BJ (cell line): ENCODE data around the gene LAMA3. TPM values are rescaled to one million over a fixed set of nuclear protein-coding genes. Genes with fewer than 3 reads are reported as not detected.

Experiments
- CTCF ChIA-PET: fragments of 350-600 bp; formaldehyde crosslinking; extraction: SDS; loops from one replicate; lab custom pipeline; 2021; ENCODE audit warnings: antibody characterized with exemption, inconsistent platforms; lab: Yijun Ruan, JAX
- POLR2A ChIA-PET: fragments of 300-600 bp; sonication (Branson Sonifier 250); formaldehyde crosslinking; extraction: SDS; loops from one replicate; lab custom pipeline; 2021; ENCODE audit warnings: antibody characterized with exemption; lab: Charles Lee
- DNase-seq: peaks from one replicate; pipeline ENCODE4 v3.0.0-alpha.2; 2011; ENCODE audit warnings: low read depth
- H3K27me3 ChIP-seq: 2 replicates; pipeline ENCODE4 v1.6.0; 2011; ENCODE audit warnings: low read length; ENCODE audit not compliant: control insufficient read depth, insufficient read depth
- H3K36me3 ChIP-seq: 2 replicates; pipeline ENCODE4 v1.5.1; 2011; ENCODE audit warnings: low read length; ENCODE audit not compliant: control insufficient read depth, insufficient read depth
- H3K4me3 ChIP-seq: 2 replicates; pipeline ENCODE4 v1.5.1; 2011; ENCODE audit warnings: low read depth, mild to moderate bottlenecking, control low read depth, low read length
- polyA plus RNA-seq: library from polyadenylated mRNA; depleted of rRNA; stranded (reverse); fragments of >200 nt; gene quantifications from 2 replicates; pipeline ENCODE4 v1.2.3, GENCODE V29; 2011
- TF ChIP-seq, protein P1 (sequence below): IDR thresholded peaks from 2 replicates; pipeline ENCODE4 v1.5.1; 2011; ENCODE audit warnings: low read depth, mild to moderate bottlenecking, control low read depth, inconsistent platforms, low read length, moderate library complexity; ENCODE audit not compliant: insufficient read depth

Gene LAMA3
- polyA plus RNA-seq, 1 experiment: 5.6 TPM

DNA sequence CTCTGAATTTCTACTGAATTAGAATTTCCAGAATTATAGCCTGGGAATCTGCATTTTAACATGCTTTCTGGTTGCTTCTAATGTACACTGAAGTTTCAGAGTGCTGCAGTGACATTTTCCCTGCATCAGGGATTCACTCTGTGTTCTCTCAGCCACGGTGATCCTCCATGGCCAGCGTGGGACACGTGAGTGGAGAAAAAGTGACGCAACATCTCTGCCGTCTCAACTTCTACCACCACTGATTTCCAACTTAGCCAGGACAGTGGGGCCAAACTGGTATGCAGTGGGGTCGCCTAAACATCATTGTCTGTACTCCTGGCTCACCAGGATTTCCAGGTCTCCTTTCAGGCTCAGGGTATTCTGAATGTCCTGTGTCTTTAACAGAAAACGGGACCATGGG, 44.6 kb downstream of the LAMA3 start:
- H3K4me3 ChIP-seq: no peak overlapping the region
- TF ChIP-seq, protein P1, sequence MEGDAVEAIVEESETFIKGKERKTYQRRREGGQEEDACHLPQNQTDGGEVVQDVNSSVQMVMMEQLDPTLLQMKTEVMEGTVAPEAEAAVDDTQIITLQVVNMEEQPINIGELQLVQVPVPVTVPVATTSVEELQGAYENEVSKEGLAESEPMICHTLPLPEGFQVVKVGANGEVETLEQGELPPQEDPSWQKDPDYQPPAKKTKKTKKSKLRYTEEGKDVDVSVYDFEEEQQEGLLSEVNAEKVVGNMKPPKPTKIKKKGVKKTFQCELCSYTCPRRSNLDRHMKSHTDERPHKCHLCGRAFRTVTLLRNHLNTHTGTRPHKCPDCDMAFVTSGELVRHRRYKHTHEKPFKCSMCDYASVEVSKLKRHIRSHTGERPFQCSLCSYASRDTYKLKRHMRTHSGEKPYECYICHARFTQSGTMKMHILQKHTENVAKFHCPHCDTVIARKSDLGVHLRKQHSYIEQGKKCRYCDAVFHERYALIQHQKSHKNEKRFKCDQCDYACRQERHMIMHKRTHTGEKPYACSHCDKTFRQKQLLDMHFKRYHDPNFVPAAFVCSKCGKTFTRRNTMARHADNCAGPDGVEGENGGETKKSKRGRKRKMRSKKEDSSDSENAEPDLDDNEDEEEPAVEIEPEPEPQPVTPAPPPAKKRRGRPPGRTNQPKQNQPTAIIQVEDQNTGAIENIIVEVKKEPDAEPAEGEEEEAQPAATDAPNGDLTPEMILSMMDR: no peak

DNA sequence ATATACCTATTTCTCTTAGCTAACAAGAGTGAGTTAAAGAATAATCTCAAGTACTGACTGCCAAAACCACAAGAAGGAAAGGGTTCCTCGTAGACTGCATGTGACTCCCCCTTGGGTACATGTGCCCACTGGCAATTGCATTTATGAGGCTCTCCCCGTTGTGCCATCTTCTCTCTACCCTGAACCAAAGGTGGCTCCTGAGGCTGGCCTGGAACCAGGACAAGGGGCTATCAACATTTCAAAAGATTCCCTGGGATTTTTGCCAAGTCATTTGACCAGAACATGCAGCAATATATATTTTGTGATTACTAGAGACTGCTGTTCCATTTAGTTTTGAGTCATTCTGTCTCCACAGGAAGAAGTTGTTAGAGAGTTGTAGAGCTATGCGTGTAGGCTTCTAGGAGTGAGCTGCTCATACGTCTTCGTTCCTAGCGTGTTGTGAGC, 45.8 kb downstream of the LAMA3 start:
- POLR2A ChIA-PET: no interaction called here
- TF ChIP-seq, protein P1: no peak
- DNase-seq: no peak
- no peaks in the 10 kb centered on the region for H3K36me3 ChIP-seq
- H3K4me3 ChIP-seq: no peak overlapping the region
- H3K27me3 ChIP-seq: no peaks in the 10 kb centered on the region; the same call in 1 of the 2 replicates
- CTCF ChIA-PET: interaction anchor here (1.0 kb wide), 1 partner anchor 11 kb away, joined by 3 read pairs; no protein-coding TSS in a partner anchor

More for the DNA sequence above, 44.6 kb downstream of the LAMA3 start:
- ChIA-PET POLR2A (no interaction called here), CTCF (no interaction called here)
- no peak for DNase-seq
- Histone ChIP-seq H3K36me3 (no peaks in the 10 kb centered on the region), H3K27me3 (no peaks in the 10 kb centered on the region; the same call in 1 of the 2 replicates)

DNA sequence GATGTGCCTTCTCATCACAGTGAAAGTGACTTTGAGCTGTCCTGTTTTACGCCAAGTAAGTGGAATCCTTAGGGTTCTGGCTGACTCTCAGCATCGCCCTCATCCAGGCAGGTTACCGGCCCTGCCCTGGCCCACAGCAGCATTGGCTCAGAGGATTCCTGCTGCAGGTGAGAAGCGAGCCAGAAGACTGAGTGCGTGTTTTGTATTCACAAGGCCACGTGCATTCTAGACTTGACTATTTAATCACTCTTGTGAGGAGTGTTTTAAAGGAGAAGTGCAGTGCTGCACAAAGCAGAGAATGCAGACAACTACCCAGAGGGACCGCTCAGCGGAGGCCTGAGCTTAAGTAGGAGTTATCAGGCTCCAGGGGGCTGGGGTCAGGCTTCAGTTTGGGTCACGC, 48.3 kb downstream of the LAMA3 start:
- ChIA-PET CTCF (no interaction called here), POLR2A (no interaction called here)
- Histone ChIP-seq H3K36me3 (no peaks in the 10 kb centered on the region), H3K27me3 (no peaks in the 10 kb centered on the region; the same call in 1 of the 2 replicates), H3K4me3 (no peak overlapping the region)
- no peak for DNase-seq
- TF ChIP-seq, protein P1: no peak

DNA sequence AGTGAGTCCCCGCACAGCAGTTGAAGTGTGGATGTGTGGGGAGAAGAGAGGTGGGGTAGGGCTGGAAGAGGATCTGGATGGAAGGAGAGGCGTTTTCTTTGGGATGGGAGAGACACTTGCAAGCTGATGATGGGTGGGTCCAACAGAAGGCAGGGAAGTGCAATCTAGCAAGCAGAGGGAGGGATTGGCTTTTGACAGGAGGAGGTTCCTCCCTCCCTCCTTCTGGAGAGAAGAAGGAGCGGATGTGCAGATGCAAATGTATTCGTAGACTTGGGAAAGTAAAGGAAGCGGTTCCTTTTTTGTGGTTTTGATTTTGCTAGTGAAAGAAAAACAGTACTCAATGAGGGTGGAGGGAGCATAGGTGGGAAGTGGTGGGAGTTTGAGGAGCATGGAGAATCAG, 48.9 kb downstream of the LAMA3 start:
- CTCF ChIA-PET: interaction anchor here (0.7 kb wide), 1 partner anchor 17 kb away, joined by 3 read pairs; no protein-coding TSS in a partner anchor
- Histone ChIP-seq H3K4me3 (no peak overlapping the region), H3K27me3 (no peaks in the 10 kb centered on the region; the same call in 1 of the 2 replicates), H3K36me3 (no peaks in the 10 kb centered on the region)
- TF ChIP-seq, protein P1: no peak
- DNase-seq: no peak
- POLR2A ChIA-PET: no interaction called here

DNA sequence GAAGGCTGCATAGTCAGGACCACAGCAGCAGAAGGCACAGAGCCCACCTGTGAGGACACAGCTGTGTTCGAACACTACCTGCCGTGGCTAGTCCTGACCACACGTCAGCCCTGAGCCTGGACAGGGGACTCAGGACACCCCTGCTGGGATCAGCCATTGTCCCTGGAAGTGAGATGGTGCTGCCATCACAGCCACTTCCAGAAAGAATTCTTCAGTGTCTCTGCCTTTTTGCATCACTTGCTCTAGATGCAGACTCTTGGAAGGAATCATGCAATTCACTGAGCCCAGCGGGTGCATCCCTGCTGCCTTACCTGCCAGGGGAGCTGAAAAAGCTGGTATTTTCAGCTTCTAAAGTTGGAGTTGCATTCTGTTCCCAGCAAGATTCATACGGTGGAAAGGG, 49.3 kb downstream of the LAMA3 start:
- Histone ChIP-seq H3K4me3 (no peak overlapping the region), H3K36me3 (no peaks in the 10 kb centered on the region), H3K27me3 (no peaks in the 10 kb centered on the region; the same call in 1 of the 2 replicates)
- TF ChIP-seq, protein P1: no peak
- DNase-seq: no peak
- ChIA-PET POLR2A (interaction anchor here (0.6 kb wide), 1 partner anchor 150 kb away, joined by 4 read pairs; no protein-coding TSS in a partner anchor), CTCF (interaction anchor here (0.7 to 1.7 kb wide), 2 partner anchors 14 to 17 kb away, joined by 3 to 4 read pairs; no protein-coding TSS in a partner anchor)
